Activated naive CD8-positive, alpha-beta T cell treated with anti-CD3 and anti-CD28 coated beads, Interleukin-2, amount 50 U/mL, for 24 hours (primary cell): ENCODE measurements around the gene ANO6.
A peak's percentile ranks its signal among the peaks of the same experiment; 100 is the strongest.
"Not testable (repeated sequence)": the region's sequence is repeated elsewhere in the genome, so short reads cannot be mapped to it uniquely, and the experiment has no call there.

Experiments
- ATAC-seq: fragments of 150-1000 bp; cut with Tn5 transposase; one replicate; pipeline ENCODE4 v1.10.0; 2021
- DNase-seq: peaks from one replicate; pipeline ENCODE4 v3.0.0; 2021
- H3K27ac Mint-ChIP-seq: one replicate; pipeline ENCODE4 v1.8.0; 2021; ENCODE audit warnings: mild to moderate bottlenecking, mixed read lengths
- H3K27me3 Mint-ChIP-seq: one replicate; pipeline ENCODE4 v1.8.0; 2021; ENCODE audit warnings: mixed read lengths
- H3K36me3 Mint-ChIP-seq: one replicate; pipeline ENCODE4 v1.8.0; 2021; ENCODE audit warnings: low read depth, mixed read lengths
- H3K4me1 Mint-ChIP-seq: one replicate; pipeline ENCODE4 v1.8.0; 2021; ENCODE audit warnings: mixed read lengths
- H3K4me3 Mint-ChIP-seq: one replicate; pipeline ENCODE4 v1.8.0; 2021; ENCODE audit warnings: mild to moderate bottlenecking, moderate library complexity, mixed read lengths
- H3K9me3 Mint-ChIP-seq: one replicate; pipeline ENCODE4 v1.8.0; 2021; ENCODE audit warnings: mixed read lengths

ANO6 gene

GRCh38 chr12:45220969-45221368 is 5.1 kb downstream of the ANO6 start:
- peaks cover 8% of the 10 kb centered on the region for H3K36me3 Mint-ChIP-seq
- H3K27me3 Mint-ChIP-seq, result no peaks in the 10 kb centered on the region
- no peak overlapping the region for H3K27ac Mint-ChIP-seq
- no peak for DNase-seq
- no peak overlapping the region for H3K4me3 Mint-ChIP-seq
- ATAC-seq, result no peak
- H3K4me1 Mint-ChIP-seq, result peaks cover 35% of the 10 kb centered on the region
- no peaks in the 10 kb centered on the region for H3K9me3 Mint-ChIP-seq

GRCh38 chr12:45223868-45224267 is 8.0 kb downstream of the ANO6 start:
- Mint-ChIP-seq H3K27me3 (no peaks in the 10 kb centered on the region), H3K27ac (no peak overlapping the region), H3K9me3 (no peaks in the 10 kb centered on the region), H3K4me3 (no peak overlapping the region), H3K4me1 (peaks cover 19% of the 10 kb centered on the region), H3K36me3 (peaks cover 10% of the 10 kb centered on the region)
- no peak for ATAC-seq
- DNase-seq, result no peak

DNA sequence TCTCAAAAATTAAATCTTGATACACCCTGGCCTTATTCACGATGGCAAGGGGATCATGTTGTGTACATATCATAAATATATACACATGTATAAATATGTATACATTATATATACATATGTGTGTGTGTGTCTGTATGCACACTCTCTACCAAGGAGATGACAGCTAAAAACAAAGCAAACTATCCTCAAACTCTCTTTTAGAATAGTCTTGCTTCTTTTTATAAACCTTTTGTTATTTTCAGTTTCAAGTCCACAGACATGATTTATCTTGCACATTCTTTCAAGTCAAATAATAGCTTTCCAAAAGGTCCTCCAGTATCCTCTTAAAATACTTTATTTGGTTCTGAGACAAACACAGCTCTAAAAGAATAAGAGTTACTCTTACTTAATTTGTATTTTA is 8.4 kb downstream of the ANO6 start:
- DNase-seq (no peak), ATAC-seq (no peak)
- Mint-ChIP-seq H3K4me3 (no peak overlapping the region), H3K27me3 (no peaks in the 10 kb centered on the region), H3K27ac (no peak overlapping the region), H3K36me3 (peaks cover 10% of the 10 kb centered on the region), H3K4me1 (peaks cover 19% of the 10 kb centered on the region), H3K9me3 (no peaks in the 10 kb centered on the region)

DNA sequence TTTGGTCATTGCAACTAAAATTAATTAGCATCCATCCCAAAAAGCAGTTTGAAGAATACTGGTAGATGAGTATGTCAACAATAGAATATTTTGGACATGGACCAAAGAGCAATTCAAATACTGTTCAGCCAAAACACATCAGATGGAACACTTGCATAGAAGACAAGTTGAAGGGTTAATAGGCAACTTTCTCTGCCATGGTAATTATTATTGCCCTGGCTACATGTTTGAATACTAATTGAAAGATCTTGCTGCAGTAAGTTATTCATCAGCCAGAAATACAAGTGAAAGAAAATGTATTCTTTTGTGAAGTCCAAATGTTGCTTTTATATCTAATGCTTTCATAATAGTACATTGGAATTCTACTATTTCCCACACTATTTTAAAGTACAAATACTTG is 10.1 kb downstream of the ANO6 start:
- H3K27me3 Mint-ChIP-seq, result no peaks in the 10 kb centered on the region
- peaks cover 10% of the 10 kb centered on the region for H3K36me3 Mint-ChIP-seq
- peaks cover 15% of the 10 kb centered on the region for H3K4me1 Mint-ChIP-seq
- H3K4me3 Mint-ChIP-seq, result no peak overlapping the region
- no peak overlapping the region for H3K27ac Mint-ChIP-seq
- ATAC-seq, result no peak
- DNase-seq, result no peak
- H3K9me3 Mint-ChIP-seq, result no peaks in the 10 kb centered on the region

- ATAC-seq, result no peak
- Mint-ChIP-seq H3K4me3 (no peak overlapping the region), H3K4me1 (peaks cover 27% of the 10 kb centered on the region), H3K27ac (no peak overlapping the region), H3K27me3 (no peaks in the 10 kb centered on the region), H3K36me3 (peaks cover 10% of the 10 kb centered on the region), H3K9me3 (no peaks in the 10 kb centered on the region)
- no peak for DNase-seq
These were observed 11.6 kb downstream of the ANO6 start for GRCh38 chr12:45227316-45228067.

- Mint-ChIP-seq H3K36me3 (peaks cover 5% of the 10 kb centered on the region), H3K4me3 (no peak overlapping the region), H3K27me3 (no peaks in the 10 kb centered on the region), H3K4me1 (peaks cover 54% of the 10 kb centered on the region), H3K27ac (peak overlapping the region; percentile 90), H3K9me3 (no peaks in the 10 kb centered on the region)
- DNase-seq (no peak), ATAC-seq (no peak)
These were observed 15.7 kb downstream of the ANO6 start for GRCh38 chr12:45231515-45232145.

GRCh38 chr12:45232146-45232755 is 16.4 kb downstream of the ANO6 start:
- no peak for ATAC-seq
- H3K4me1 Mint-ChIP-seq, result peaks cover 58% of the 10 kb centered on the region
- H3K9me3 Mint-ChIP-seq, result no peaks in the 10 kb centered on the region
- no peak for DNase-seq
- H3K4me3 Mint-ChIP-seq, result peak overlapping the region; percentile 53
- peaks cover 8% of the 10 kb centered on the region for H3K36me3 Mint-ChIP-seq
- H3K27me3 Mint-ChIP-seq, result no peaks in the 10 kb centered on the region
- H3K27ac Mint-ChIP-seq, result peak overlapping the region; percentile 90

GRCh38 chr12:45232756-45233372 is 17.0 kb downstream of the ANO6 start:
- Mint-ChIP-seq H3K27me3 (no peaks in the 10 kb centered on the region), H3K4me1 (peaks cover 55% of the 10 kb centered on the region), H3K27ac (peak overlapping the region; percentile 90), H3K4me3 (peak overlapping the region; percentile 53), H3K9me3 (no peaks in the 10 kb centered on the region), H3K36me3 (peaks cover 13% of the 10 kb centered on the region)
- DNase-seq (peak; percentile 44), ATAC-seq (peak; percentile 93)

GRCh38 chr12:45234139-45234865 is 18.4 kb downstream of the ANO6 start:
- H3K36me3 Mint-ChIP-seq, result peaks cover 13% of the 10 kb centered on the region
- ATAC-seq (peak; percentile 52), DNase-seq (no peak)
- H3K4me1 Mint-ChIP-seq, result peaks cover 57% of the 10 kb centered on the region
- H3K4me3 Mint-ChIP-seq, result peak overlapping the region; percentile 42
- peak overlapping the region; percentile 90 for H3K27ac Mint-ChIP-seq
- H3K27me3 Mint-ChIP-seq, result no peaks in the 10 kb centered on the region
- no peaks in the 10 kb centered on the region for H3K9me3 Mint-ChIP-seq

- H3K36me3 Mint-ChIP-seq, result peaks cover 13% of the 10 kb centered on the region
- H3K4me3 Mint-ChIP-seq, result peak overlapping the region; percentile 42
- peak; percentile 51 for ATAC-seq
- H3K4me1 Mint-ChIP-seq, result peaks cover 65% of the 10 kb centered on the region
- H3K9me3 Mint-ChIP-seq, result no peaks in the 10 kb centered on the region
- no peaks in the 10 kb centered on the region for H3K27me3 Mint-ChIP-seq
- DNase-seq, result no peak
- H3K27ac Mint-ChIP-seq, result peak overlapping the region; percentile 90
These were observed 19.5 kb downstream of the ANO6 start for GRCh38 chr12:45235087-45236025.

DNA sequence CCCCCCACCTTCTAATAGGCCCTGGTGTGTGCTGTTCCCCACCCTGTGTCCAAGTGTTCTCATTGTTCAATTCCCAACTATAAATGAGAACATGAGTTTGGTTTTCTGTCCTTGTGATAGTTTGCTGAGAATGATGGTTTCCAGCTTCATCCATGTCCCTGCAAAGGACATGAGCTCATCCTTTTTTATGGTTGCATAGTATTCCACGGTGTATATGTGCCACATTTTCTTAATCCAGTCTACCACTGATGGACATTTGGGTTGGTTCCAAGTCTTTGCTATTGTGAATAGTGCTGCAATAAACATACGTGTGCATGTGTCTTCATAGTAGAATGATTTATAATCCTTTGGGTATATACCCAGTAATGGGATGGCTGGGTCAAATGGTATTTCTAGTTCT is 20.5 kb downstream of the ANO6 start:
- not testable (repeated sequence) for H3K27ac Mint-ChIP-seq, H3K9me3 Mint-ChIP-seq, H3K4me3 Mint-ChIP-seq, H3K27me3 Mint-ChIP-seq, DNase-seq, ATAC-seq
- Mint-ChIP-seq H3K4me1 (peaks cover 70% of the 10 kb centered on the region), H3K36me3 (peaks cover 16% of the 10 kb centered on the region)

DNA sequence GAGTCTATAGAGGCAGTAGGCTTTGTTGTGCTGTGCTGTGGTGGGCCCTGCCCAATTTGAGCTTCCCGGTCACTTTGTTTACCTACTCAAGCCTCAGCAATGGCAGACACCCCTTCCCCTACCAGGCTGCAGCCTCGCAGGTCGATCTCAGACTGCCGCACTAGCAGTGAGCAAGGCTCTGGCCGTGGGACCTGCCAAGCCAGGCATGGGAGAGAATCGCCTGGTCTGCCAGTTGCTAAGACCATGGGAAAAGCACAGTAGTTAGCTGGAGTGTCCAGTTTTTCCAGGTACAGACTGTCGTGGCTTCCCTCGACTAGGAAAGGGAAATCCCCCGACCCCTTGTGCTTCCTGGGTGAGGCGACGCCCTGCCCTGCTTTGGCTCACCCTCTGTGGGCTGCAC is 26.3 kb downstream of the ANO6 start:
- ATAC-seq (no peak), DNase-seq (no peak)
- H3K4me1 Mint-ChIP-seq, result peaks cover 33% of the 10 kb centered on the region
- peaks cover 11% of the 10 kb centered on the region for H3K36me3 Mint-ChIP-seq
- no peak overlapping the region for H3K4me3 Mint-ChIP-seq
- H3K9me3 Mint-ChIP-seq, result no peaks in the 10 kb centered on the region
- no peaks in the 10 kb centered on the region for H3K27me3 Mint-ChIP-seq
- no peak overlapping the region for H3K27ac Mint-ChIP-seq

DNA sequence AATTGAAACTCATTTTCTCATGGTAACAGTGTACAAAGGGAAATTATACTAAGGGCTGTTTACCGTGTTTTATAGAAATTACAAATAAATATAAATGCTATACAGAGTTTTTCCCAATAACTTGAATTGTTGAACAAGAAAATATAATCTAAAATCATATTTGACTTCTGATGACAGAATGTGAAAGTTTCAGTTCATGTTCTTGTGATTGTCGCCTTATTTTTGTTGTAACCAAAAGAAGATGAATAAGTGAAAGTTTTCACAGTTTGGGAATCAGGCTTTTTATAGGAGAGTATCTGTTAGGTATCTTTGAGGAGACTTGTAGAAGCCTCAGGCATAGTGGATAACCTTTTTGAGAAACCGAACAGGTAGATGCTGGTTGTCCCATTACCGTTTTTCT is 28.1 kb downstream of the ANO6 start:
- H3K36me3 Mint-ChIP-seq, result peaks cover 6% of the 10 kb centered on the region
- H3K9me3 Mint-ChIP-seq, result no peaks in the 10 kb centered on the region
- H3K4me1 Mint-ChIP-seq, result peaks cover 33% of the 10 kb centered on the region
- ATAC-seq (no peak), DNase-seq (no peak)
- H3K4me3 Mint-ChIP-seq, result no peak overlapping the region
- H3K27ac Mint-ChIP-seq, result no peak overlapping the region
- H3K27me3 Mint-ChIP-seq, result no peaks in the 10 kb centered on the region
